ENCODE results near the gene GFRA4.
A peak's percentile ranks its signal among the peaks of the same experiment; 100 is the strongest.

GFRA4 gene

DNA sequence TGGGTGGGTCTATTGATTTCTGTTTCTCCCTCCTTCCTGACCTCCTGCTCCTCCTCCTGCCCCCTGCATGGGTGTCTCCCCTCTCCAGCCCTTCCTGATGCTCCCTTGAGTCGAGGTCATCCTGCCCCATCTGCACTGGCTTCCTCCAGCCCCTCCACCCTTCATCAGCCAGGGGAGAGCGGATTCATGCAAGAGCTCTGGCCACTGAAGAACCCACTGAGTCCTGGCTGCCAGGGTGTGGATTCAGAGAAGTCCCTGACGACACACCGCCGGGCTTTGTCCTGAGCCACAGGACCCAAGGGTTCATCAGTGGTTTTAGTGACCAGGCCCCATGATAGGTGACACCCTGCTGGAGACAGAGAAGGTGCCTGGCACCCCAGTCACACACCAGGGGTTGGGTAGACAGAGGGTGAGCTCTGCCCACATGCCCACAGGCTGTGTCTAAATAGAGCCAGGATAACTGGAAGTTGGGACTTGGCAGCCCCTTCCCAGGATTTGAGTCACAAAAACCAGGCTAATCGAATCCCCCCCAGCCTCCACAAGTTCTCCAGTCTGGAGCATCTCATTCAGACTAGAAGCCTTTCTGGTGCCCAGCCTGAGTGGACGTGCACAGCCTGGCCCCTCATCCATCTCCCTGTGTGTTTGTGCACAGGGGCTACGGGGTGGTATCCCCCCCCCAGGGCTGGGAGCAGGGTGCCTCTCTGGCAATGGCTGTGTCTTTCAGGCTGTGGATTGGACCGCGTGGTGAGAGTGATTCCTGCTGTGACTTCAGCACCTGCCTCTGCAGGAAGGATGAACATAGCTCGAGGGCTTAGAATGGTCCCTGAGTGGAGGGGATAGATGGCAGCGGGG is 1.2 kb downstream of the GFRA4 start:
- H3K36me3 Mint-ChIP-seq (ENCODE audit: insufficient read depth) = peaks cover 4% of the 10 kb centered on the region
- DNase-seq (ENCODE audit: low spot score in 2 of 2) = no peak
- H3K4me1 Mint-ChIP-seq = peaks cover 27% of the 10 kb centered on the region
- no peak overlapping the region for H3K4me3 Mint-ChIP-seq
- no peak for ATAC-seq (replicated peaks; ENCODE audit: extremely low read depth, poor library complexity, severe bottlenecking)
- no peak overlapping the region for H3K27ac Mint-ChIP-seq (ENCODE audit: low read depth)
- H3K9me3 Mint-ChIP-seq = no peaks in the 10 kb centered on the region
- peaks cover 50% of the 10 kb centered on the region for H3K27me3 Mint-ChIP-seq

- Mint-ChIP-seq H3K36me3 (ENCODE audit: insufficient read depth) (peaks cover 4% of the 10 kb centered on the region), H3K27me3 (peaks cover 52% of the 10 kb centered on the region), H3K4me1 (peaks cover 20% of the 10 kb centered on the region), H3K4me3 (no peak overlapping the region), H3K27ac (ENCODE audit: low read depth) (no peak overlapping the region), H3K9me3 (no peaks in the 10 kb centered on the region)
- no peak for DNase-seq (ENCODE audit: low spot score in 2 of 2)
- ATAC-seq (replicated peaks; ENCODE audit: extremely low read depth, poor library complexity, severe bottlenecking) = no peak
Observed at GRCh38 chr20:3661060-3661813, 2.0 kb downstream of the GFRA4 start.

GRCh38 chr20:3660262-3661059 is 2.7 kb downstream of the GFRA4 start:
- no peak overlapping the region for H3K27ac Mint-ChIP-seq (ENCODE audit: low read depth)
- peaks cover 12% of the 10 kb centered on the region for H3K4me1 Mint-ChIP-seq
- no peaks in the 10 kb centered on the region for H3K9me3 Mint-ChIP-seq
- peaks cover 52% of the 10 kb centered on the region for H3K27me3 Mint-ChIP-seq
- peaks cover 1% of the 10 kb centered on the region for H3K36me3 Mint-ChIP-seq (ENCODE audit: insufficient read depth)
- ATAC-seq (replicated peaks; ENCODE audit: extremely low read depth, poor library complexity, severe bottlenecking) (no peak), DNase-seq (ENCODE audit: low spot score in 2 of 2) (no peak)
- peak overlapping the region; percentile 11 for H3K4me3 Mint-ChIP-seq

DNA sequence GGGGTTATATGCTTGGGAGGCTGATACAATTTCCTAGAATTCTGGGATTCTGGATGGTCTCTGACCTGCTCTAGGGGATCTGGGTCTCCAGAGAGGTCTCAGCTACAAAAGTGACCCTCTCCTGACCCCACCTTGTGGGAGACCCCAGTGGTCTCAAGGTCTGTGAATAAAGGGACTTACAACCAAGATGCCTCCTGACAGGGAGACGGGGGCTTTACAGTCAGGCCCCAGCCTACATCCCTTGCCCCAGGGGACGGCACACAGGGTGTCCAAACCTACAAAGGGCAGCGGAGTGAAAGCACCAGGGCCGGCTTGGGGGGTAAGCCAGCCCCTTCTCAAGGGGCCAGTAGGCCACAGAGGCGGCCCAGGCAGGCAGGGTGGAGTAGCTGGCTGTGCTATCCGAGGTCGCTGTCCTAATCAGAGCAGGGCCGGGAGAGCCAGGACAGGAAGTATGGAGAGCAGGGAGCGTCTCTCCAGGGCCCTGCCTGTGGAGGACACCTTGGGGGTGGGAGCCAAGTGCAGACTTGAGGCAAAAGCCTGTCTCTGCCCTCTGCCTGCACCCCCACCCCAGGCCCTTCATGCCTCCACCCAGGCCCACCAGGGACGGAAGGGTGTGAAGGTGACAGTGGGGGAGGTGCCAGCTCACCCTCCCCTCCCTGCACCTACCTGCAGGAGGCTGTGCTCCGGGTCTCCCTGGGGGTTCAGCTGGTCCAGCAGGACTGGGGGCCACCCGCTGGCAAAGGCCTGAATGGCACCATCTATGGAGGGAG is 3.5 kb downstream of the GFRA4 start:
- no peaks in the 10 kb centered on the region for H3K36me3 Mint-ChIP-seq (ENCODE audit: insufficient read depth)
- peaks cover 12% of the 10 kb centered on the region for H3K4me1 Mint-ChIP-seq
- H3K27me3 Mint-ChIP-seq = peaks cover 52% of the 10 kb centered on the region
- ATAC-seq (replicated peaks; ENCODE audit: extremely low read depth, poor library complexity, severe bottlenecking) (no peak), DNase-seq (ENCODE audit: low spot score in 2 of 2) (no peak)
- H3K4me3 Mint-ChIP-seq = peak overlapping the region; percentile 11
- H3K27ac Mint-ChIP-seq (ENCODE audit: low read depth) = no peak overlapping the region
- no peaks in the 10 kb centered on the region for H3K9me3 Mint-ChIP-seq

GRCh38 chr20:3658716-3659491 is 4.3 kb downstream of the GFRA4 start:
- Mint-ChIP-seq H3K9me3 (no peaks in the 10 kb centered on the region), H3K27me3 (peaks cover 52% of the 10 kb centered on the region), H3K4me1 (peaks cover 12% of the 10 kb centered on the region), H3K36me3 (ENCODE audit: insufficient read depth) (no peaks in the 10 kb centered on the region), H3K27ac (ENCODE audit: low read depth) (no peak overlapping the region), H3K4me3 (no peak overlapping the region)
- ATAC-seq (replicated peaks; ENCODE audit: extremely low read depth, poor library complexity, severe bottlenecking) (no peak), DNase-seq (ENCODE audit: low spot score in 2 of 2) (no peak)

DNA sequence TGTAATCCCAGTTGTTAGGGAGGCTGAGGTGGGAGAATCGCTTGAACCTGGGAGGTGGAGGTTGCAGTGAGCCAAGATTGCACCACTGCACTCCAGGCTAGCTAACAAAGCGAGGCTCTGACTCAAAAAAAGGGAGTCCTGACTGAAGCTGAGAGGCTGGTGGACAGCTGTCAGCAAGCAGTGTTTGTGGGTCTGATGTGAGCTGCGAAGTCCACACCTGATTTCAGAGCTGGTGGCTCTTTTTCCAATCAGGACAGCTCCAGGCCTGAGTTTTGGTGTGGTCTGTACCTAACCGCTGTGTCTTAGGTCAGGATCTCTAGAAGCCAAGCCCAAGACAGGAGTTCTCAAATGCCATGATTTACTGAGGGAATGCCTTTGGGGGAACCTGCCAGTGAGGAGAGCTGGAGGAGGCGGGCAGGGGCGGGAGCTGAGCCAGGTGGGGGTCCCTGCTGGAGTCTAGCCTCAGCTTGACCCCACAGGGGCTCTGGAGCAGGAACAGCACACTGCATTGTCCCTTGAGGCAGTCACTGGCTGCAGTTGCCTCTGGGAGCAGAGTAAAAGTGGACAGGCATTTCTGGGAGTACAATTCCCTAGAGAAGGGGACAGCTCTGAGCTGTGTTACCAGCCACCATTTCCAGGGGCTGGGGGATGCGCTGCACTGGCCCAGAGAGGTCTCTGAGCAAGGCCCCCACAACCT is 5.0 kb downstream of the GFRA4 start:
- DNase-seq (ENCODE audit: low spot score in 2 of 2) (peak in 1 of 2 donors; percentile 8), ATAC-seq (replicated peaks; ENCODE audit: extremely low read depth, poor library complexity, severe bottlenecking) (no peak)
- no peak overlapping the region for H3K4me3 Mint-ChIP-seq
- no peak overlapping the region for H3K27ac Mint-ChIP-seq (ENCODE audit: low read depth)
- no peaks in the 10 kb centered on the region for H3K9me3 Mint-ChIP-seq
- peaks cover 49% of the 10 kb centered on the region for H3K27me3 Mint-ChIP-seq
- no peaks in the 10 kb centered on the region for H3K36me3 Mint-ChIP-seq (ENCODE audit: insufficient read depth)
- peaks cover 12% of the 10 kb centered on the region for H3K4me1 Mint-ChIP-seq

- peaks cover 4% of the 10 kb centered on the region for H3K36me3 Mint-ChIP-seq (ENCODE audit: insufficient read depth)
- peaks cover 12% of the 10 kb centered on the region for H3K4me1 Mint-ChIP-seq
- H3K9me3 Mint-ChIP-seq = no peaks in the 10 kb centered on the region
- ATAC-seq (replicated peaks; ENCODE audit: extremely low read depth, poor library complexity, severe bottlenecking) (no peak), DNase-seq (ENCODE audit: low spot score in 2 of 2) (peak in 1 of 2 donors; percentile 6)
- H3K27ac Mint-ChIP-seq (ENCODE audit: low read depth) = no peak overlapping the region
- H3K27me3 Mint-ChIP-seq = peaks cover 28% of the 10 kb centered on the region
- no peak overlapping the region for H3K4me3 Mint-ChIP-seq
Observed at GRCh38 chr20:3655131-3655405, 8.1 kb downstream of the GFRA4 start.

DNA sequence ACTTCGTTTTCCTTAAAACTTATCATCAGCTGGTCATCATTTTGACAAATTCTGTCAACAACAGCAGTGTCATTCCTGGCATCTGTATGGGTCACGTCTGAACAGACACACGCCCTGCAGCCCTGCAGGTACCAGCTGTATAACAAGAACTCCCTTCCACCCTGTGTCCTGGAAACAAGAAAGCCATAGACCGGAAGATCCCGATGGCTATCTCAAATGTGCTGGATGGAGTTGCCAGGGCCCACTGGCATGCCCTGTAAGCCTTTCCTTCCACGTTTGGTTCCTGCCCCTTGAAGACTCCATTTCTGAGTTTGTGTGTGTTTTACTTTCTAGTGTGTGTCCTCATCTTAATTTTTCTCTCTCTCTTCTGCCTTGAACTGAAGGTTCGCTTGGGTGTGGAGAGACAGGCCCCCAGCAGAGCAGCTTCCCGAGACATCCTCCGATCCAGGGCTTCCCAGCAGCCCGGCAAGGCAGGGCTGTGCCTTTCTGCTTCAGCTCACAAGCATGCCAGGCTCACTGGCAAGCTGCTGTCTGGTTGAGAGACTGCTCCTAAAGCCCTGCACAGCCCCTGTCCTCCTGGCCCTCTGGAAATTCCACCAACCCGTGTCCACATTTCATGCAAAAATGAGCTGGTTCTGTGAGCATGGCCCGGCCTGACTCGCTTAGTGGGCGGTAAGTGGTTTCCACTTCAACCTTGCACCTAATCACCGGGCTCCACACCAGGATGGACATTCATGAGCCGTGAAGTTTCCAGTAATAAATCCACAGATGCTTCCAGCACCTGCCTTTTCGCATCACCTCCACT is 8.7 kb downstream of the GFRA4 start:
- Mint-ChIP-seq H3K27ac (ENCODE audit: low read depth) (no peak overlapping the region), H3K9me3 (no peaks in the 10 kb centered on the region)
- DNase-seq (ENCODE audit: low spot score in 2 of 2) = no peak

GRCh38 chr20:3653921-3654320 is 9.3 kb downstream of the GFRA4 start:
- DNase-seq (ENCODE audit: low spot score in 2 of 2) (no peak), ATAC-seq (replicated peaks; ENCODE audit: extremely low read depth, poor library complexity, severe bottlenecking) (no peak)
- no peaks in the 10 kb centered on the region for H3K9me3 Mint-ChIP-seq
- H3K27me3 Mint-ChIP-seq = peaks cover 17% of the 10 kb centered on the region
- H3K36me3 Mint-ChIP-seq (ENCODE audit: insufficient read depth) = peaks cover 5% of the 10 kb centered on the region
- H3K4me3 Mint-ChIP-seq = no peak overlapping the region
- H3K4me1 Mint-ChIP-seq = peaks cover 4% of the 10 kb centered on the region
- H3K27ac Mint-ChIP-seq (ENCODE audit: low read depth) = no peak overlapping the region

More for the DNA sequence above, 8.7 kb downstream of the GFRA4 start:
- ATAC-seq (replicated peaks; ENCODE audit: extremely low read depth, poor library complexity, severe bottlenecking) = no peak
- Mint-ChIP-seq H3K4me1 (peaks cover 10% of the 10 kb centered on the region), H3K27me3 (peaks cover 23% of the 10 kb centered on the region), H3K4me3 (no peak overlapping the region), H3K36me3 (ENCODE audit: insufficient read depth) (peaks cover 5% of the 10 kb centered on the region)

- DNase-seq (ENCODE audit: low spot score in 2 of 2) (peak in 1 of 2 donors; percentile 5), ATAC-seq (replicated peaks; ENCODE audit: extremely low read depth, poor library complexity, severe bottlenecking) (no peak)
- H3K36me3 Mint-ChIP-seq (ENCODE audit: insufficient read depth) = peaks cover 5% of the 10 kb centered on the region
- peaks cover 10% of the 10 kb centered on the region for H3K27me3 Mint-ChIP-seq
- H3K4me1 Mint-ChIP-seq = no peaks in the 10 kb centered on the region
- no peak overlapping the region for H3K27ac Mint-ChIP-seq (ENCODE audit: low read depth)
- no peaks in the 10 kb centered on the region for H3K9me3 Mint-ChIP-seq
- H3K4me3 Mint-ChIP-seq = no peak overlapping the region
Observed at GRCh38 chr20:3652676-3653596, 10.3 kb downstream of the GFRA4 start.
